ENCODE measurements around the gene SDK2. TPM values are rescaled to one million over a fixed set of nuclear protein-coding genes. Genes with fewer than 3 reads are reported as not detected.
A peak's percentile ranks its signal among the peaks of the same experiment; 100 is the strongest.

SDK2 gene
- total and polyA plus RNA-seq, 9 of the 15 experiments (the other 6 are each of a cell fraction or from before 2014, with no cell fraction given), result 0.04 TPM; not detected in 8

- TF ChIP-seq BACH1 (tag; IDR thresholded peaks at IDR 0.05) (no peak), E2F8 (IDR thresholded peaks at IDR 0.05; ENCODE audit: low read depth, partially characterized antibody) (no peak), MCM5 (IDR thresholded peaks at IDR 0.05; ENCODE audit: low read depth) (no peak), ZNF280B (CRISPR knock-in tag; IDR thresholded peaks at IDR 0.05) (no peak), MIER1 (IDR thresholded peaks at IDR 0.05; ENCODE audit: low read depth) (no peak), TRIM25 (IDR thresholded peaks at IDR 0.05; ENCODE audit: borderline replicate concordance) (no peak), ZSCAN29 (IDR thresholded peaks at IDR 0.05) (no peak), MTA1 (IDR thresholded peaks at IDR 0.05; ENCODE audit: borderline replicate concordance) (no peak), ZNF695 (CRISPR knock-in tag; IDR thresholded peaks at IDR 0.05) (no peak)
- CTCF ChIA-PET (ENCODE audit: low intra/inter-chr PET ratio), result interaction anchor here (0.6 kb wide), 1 partner anchor 260 kb away, joined by 3 read pairs; no protein-coding TSS in a partner anchor
- H3K27ac ChIP-seq (ENCODE audit: extremely low read depth, low read depth, low read length), result no peak overlapping the region
- no peaks in the 10 kb centered on the region for H3K9me1 ChIP-seq (ENCODE audit: control insufficient read depth, insufficient read depth, low read length)
- no peak for DNase-seq (ENCODE audit: extremely low read depth in 1 of 4, low spot score in 3 of 4)
- H3K9me3 ChIP-seq (replicated peaks; ENCODE audit: control insufficient read depth, insufficient read depth, low read depth, low read length), result no peaks in the 10 kb centered on the region
- POLR2A ChIA-PET, result no interaction called here
- H4K20me1 ChIP-seq (replicated peaks; ENCODE audit: control insufficient read depth, insufficient read depth, low read length), result no peaks in the 10 kb centered on the region; the same call in 1 of the 2 replicates
- no peak overlapping the region for H3K4me3 ChIP-seq
- H3K27me3 ChIP-seq (ENCODE audit: control insufficient read depth in 2 of 2, insufficient read depth in 2 of 2, low read length in 2 of 2), result peaks cover 25 to 64% of the 10 kb centered on the region in 2 experiments
- ATAC-seq, result no peak
- no peaks in the 10 kb centered on the region for H3K36me3 ChIP-seq (ENCODE audit: control insufficient read depth, insufficient read depth, low read length)
- H3K4me2 ChIP-seq (ENCODE audit: insufficient read depth, low read length), result no peak overlapping the region
- no peak overlapping the region for H3K9ac ChIP-seq (ENCODE audit: insufficient read depth in 1 of 2, low read depth in 2 of 2, low read length in 2 of 2)
- in situ Hi-C loops (cut with MboI) (no loop called here), intact Hi-C loops (cut with micrococcal nuclease) (loop anchor here (10.0 kb wide), 2 partner anchors 120 to 360 kb away; no protein-coding TSS in a partner anchor)
- peak; percentile 29 for FAIRE-seq
- H2AFZ ChIP-seq (ENCODE audit: low read depth, low read length), result no peak overlapping the region
- WGBS (ENCODE audit: insufficient coverage, low coverage, missing lambda C conversion rate), result 0% methylated on average over 6 of the region's 6 CpGs
- H3K4me1 ChIP-seq (replicated peaks in 1 of 2; ENCODE audit: control insufficient read depth in 2 of 2, insufficient read depth in 2 of 2, low read length in 2 of 2), result no peaks in the 10 kb centered on the region
- H3K79me2 ChIP-seq (ENCODE audit: control insufficient read depth, insufficient read depth, low read length), result no peaks in the 10 kb centered on the region
- BruUV-seq (replicated peaks), result no TSS peak
Observed at GRCh38 chr17:73424571-73424970, 219.7 kb downstream of the SDK2 start.

Measured in K562 (cell line).